RWPE1 (cell line): ENCODE results near the gene GPC6.
A peak's percentile ranks its signal among the peaks of the same experiment; 100 is the strongest.
"Not testable (repeated sequence)": the region's sequence is repeated elsewhere in the genome, so short reads cannot be mapped to it uniquely, and the experiment has no call there.

Source experiments
- CTCF ChIA-PET: fragments of 350-600 bp; sonication (Branson Sonifier 250); formaldehyde crosslinking; extraction: SDS; loops from one replicate; lab custom pipeline; 2021; lab: Yijun Ruan, JAX
- POLR2A ChIA-PET: fragments of 400-600 bp; formaldehyde crosslinking; extraction: SDS; loops from one replicate; lab custom pipeline; 2020; ENCODE audit warnings: antibody characterized with exemption; ENCODE audit not compliant: low non-redundant PET; lab: Yijun Ruan, JAX
- DNase-seq: peaks from one replicate; pipeline ENCODE4 v3.0.0; 2012; ENCODE audit warnings: low spot score
- H3K27ac ChIP-seq: fragments of 450-650 bp; 2 replicates; pipeline ENCODE4 v1.5.1; 2017
- CTCF ChIP-seq: fragments of 450-650 bp; conservative IDR thresholded peaks from 2 replicates; pipeline ENCODE4 v1.5.1; 2017; ENCODE audit warnings: low read depth, mild to moderate bottlenecking

Gene GPC6

DNA sequence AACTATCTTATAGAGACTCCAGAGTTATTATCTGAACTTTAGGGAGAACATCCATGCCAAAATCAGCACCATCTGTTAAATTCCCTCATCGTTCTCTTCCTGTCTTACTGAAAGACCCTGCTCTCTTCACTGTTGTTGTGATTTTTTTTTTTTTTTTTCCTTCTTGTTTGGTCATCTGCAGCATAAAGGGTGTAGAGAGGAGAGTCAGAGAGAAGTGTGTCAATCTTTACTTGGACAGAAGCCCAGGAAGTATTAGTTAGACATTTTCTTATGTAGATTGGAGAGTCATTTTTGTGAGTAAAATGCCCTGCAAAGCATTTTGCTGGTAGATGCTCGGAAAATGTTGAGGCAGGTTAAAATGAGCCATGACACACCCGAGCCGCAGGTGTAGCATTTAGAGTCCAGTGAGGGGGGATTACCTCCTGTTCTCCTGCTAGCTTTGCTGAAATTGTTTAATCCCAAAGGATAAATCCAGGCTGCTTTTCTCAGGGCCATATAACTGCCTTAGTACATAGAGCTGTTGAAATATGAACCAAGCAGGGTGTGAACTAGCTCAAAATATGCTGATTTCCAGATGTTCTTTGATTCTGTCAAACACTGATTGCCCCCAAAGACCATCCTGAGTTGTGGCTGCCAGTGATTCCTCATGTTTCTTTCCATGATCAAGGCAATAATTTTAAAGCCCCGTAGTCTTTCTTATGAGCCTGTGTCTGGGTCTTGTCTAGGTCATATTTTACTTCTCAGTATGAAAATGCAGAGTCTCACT lies 1109.3 kb downstream of the GPC6 start:
- DNase-seq = peak; percentile 6
- ChIA-PET CTCF (interaction anchor here (0.8 kb wide), 1 partner anchor 950 kb away, joined by 5 read pairs; no protein-coding TSS in a partner anchor), POLR2A (no interaction called here)
- TF ChIP-seq CTCF = no peak
- no peak overlapping the region for H3K27ac ChIP-seq

DNA sequence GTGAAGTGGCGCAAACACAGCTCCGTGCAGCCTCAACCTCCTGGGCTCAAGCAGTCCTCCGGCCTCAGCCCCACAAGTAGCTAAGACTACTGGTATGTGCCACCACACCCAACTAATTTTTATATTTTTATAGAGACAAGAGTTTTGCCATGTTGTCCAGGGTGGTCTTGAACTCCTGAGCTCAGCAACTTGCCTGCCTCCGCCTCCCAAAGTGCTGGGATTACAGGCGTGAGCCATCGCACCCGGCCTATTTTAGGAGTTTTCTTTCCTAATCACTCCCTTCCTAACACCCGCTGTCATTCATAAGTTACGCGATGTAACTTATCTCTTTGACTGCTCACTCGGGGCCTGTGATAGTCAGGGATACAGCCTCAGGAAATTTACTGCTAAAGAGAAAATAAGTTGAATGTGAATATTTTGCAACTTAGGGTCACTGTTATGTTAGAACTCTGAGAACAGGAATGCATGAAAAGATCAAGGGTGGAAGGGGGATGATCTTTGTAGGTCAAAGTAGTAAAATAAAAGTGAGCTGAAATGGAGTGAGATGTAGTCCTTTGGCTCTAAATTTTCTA lies 1112.6 kb downstream of the GPC6 start:
- DNase-seq = no peak
- no peak for TF ChIP-seq CTCF
- POLR2A ChIA-PET = no interaction called here
- H3K27ac ChIP-seq = no peak overlapping the region
- CTCF ChIA-PET = interaction anchor here (0.6 to 0.7 kb wide), 2 partner anchors 78 to 462 kb away, joined by 3 to 4 read pairs; no protein-coding TSS in a partner anchor

GRCh38 chr13:94342436-94343242 lies 1116.0 kb downstream of the GPC6 start:
- CTCF ChIA-PET = no interaction called here
- TF ChIP-seq CTCF = no peak
- no peak overlapping the region for H3K27ac ChIP-seq
- no peak for DNase-seq
- POLR2A ChIA-PET = no interaction called here

GRCh38 chr13:94343243-94343585 lies 1116.6 kb downstream of the GPC6 start:
- CTCF ChIA-PET = no interaction called here
- POLR2A ChIA-PET = no interaction called here
- no peak overlapping the region for H3K27ac ChIP-seq
- no peak for DNase-seq
- TF ChIP-seq CTCF = no peak

GRCh38 chr13:94343687-94344086 lies 1117.1 kb downstream of the GPC6 start:
- DNase-seq, H3K27ac ChIP-seq, POLR2A ChIA-PET, CTCF ChIA-PET: not testable (repeated sequence)

- no peak for TF ChIP-seq CTCF
- POLR2A ChIA-PET = no interaction called here
- no peak for DNase-seq
- CTCF ChIA-PET = no interaction called here
- no peak overlapping the region for H3K27ac ChIP-seq
Measured at GRCh38 chr13:94344126-94344818, 1117.7 kb downstream of the GPC6 start.
